ENCODE data around the gene NMB.
"Not testable (repeated sequence)": the region's sequence is repeated elsewhere in the genome, so short reads cannot be mapped to it uniquely, and the experiment has no call there.

Gene NMB

GRCh38 chr15:84654689-84655453, 3.1 kb downstream of the NMB start:
- peak; percentile 69 for DNase-seq

- DNase-seq, result peak; percentile 90
Measured at GRCh38 chr15:84653910-84654688, 3.9 kb downstream of the NMB start, which contains the start of gene WDR73. TSS of gene WDR73 (minus strand) at chr15:84654283. CDS start at chr15:84654274, 9 bp downstream.

GRCh38 chr15:84653584-84653909, 4.5 kb downstream of the NMB start:
- no peak for DNase-seq

GRCh38 chr15:84649706-84650105, 8.3 kb downstream of the NMB start:
- no peak for DNase-seq

- DNase-seq, result no peak
Measured at GRCh38 chr15:84648539-84648938, 9.5 kb downstream of the NMB start.

- no peak for DNase-seq
Measured at GRCh38 chr15:84647726-84648125, 10.3 kb downstream of the NMB start.

- DNase-seq, result no peak
Measured at GRCh38 chr15:84645997-84646396, 12.0 kb downstream of the NMB start.

- DNase-seq, result no peak
Measured at GRCh38 chr15:84645496-84645895, 12.5 kb downstream of the NMB start.

- DNase-seq, result no peak
Measured at GRCh38 chr15:84643838-84644237, 14.2 kb downstream of the NMB start.

- not testable (repeated sequence) for DNase-seq
Measured at GRCh38 chr15:84642640-84643039, 15.4 kb downstream of the NMB start.

- DNase-seq, result not testable (repeated sequence)
Measured at GRCh38 chr15:84641871-84642270, 16.1 kb downstream of the NMB start.

GRCh38 chr15:84638103-84638502, 19.9 kb downstream of the NMB start:
- no peak for DNase-seq

GRCh38 chr15:84634228-84634837, 23.7 kb downstream of the NMB start:
- no peak for DNase-seq

GRCh38 chr15:84633311-84634227, 24.4 kb downstream of the NMB start:
- no peak for DNase-seq

GRCh38 chr15:84631706-84632272, 26.2 kb downstream of the NMB start:
- no peak for DNase-seq

- no peak for DNase-seq
Measured at GRCh38 chr15:84629033-84629432, 29.0 kb downstream of the NMB start.

GRCh38 chr15:84625123-84625522, 32.9 kb downstream of the NMB start:
- no peak for DNase-seq

- DNase-seq, result no peak
Measured at GRCh38 chr15:84624359-84624758, 33.6 kb downstream of the NMB start.

- no peak for DNase-seq
Measured at GRCh38 chr15:84621358-84621979, 36.5 kb downstream of the NMB start.

GRCh38 chr15:84620626-84621025, 37.4 kb downstream of the NMB start:
- no peak for DNase-seq

GRCh38 chr15:84616235-84616634, 41.8 kb downstream of the NMB start:
- DNase-seq, result peak; percentile 65

GRCh38 chr15:84611631-84612030, 46.4 kb downstream of the NMB start:
- DNase-seq, result no peak
